Epithelial cell of proximal tubule (primary cell): ENCODE data around the gene TSR2. TPM values are rescaled to one million over a fixed set of nuclear protein-coding genes. Genes with fewer than 3 reads are reported as not detected.
A peak's percentile ranks its signal among the peaks of the same experiment; 100 is the strongest.

Source experiments
- DNase-seq: peaks from one replicate; pipeline ENCODE4 v3.0.0-alpha.2; 2011; ENCODE audit warnings: low read depth
- H3K4me3 ChIP-seq: 2 replicates; pipeline ENCODE4 v1.5.1; 2011; ENCODE audit warnings: low read depth, mild to moderate bottlenecking, low read length
- total RNA-seq: library from RNA; depleted of rRNA; stranded (reverse); fragments of >200 nt; gene quantifications from 2 replicates; pipeline ENCODE4 v1.2.3, GENCODE V29; 2015
- TF ChIP-seq, protein P1 (sequence below): conservative IDR thresholded peaks from 2 replicates; pipeline ENCODE4 v1.5.1; 2012; ENCODE audit warnings: low read depth, mild to moderate bottlenecking, low read length

Gene TSR2, protein sequence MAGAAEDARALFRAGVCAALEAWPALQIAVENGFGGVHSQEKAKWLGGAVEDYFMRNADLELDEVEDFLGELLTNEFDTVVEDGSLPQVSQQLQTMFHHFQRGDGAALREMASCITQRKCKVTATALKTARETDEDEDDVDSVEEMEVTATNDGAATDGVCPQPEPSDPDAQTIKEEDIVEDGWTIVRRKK
- 13.2 and 14.3 TPM in 2 replicates for total RNA-seq

DNA sequence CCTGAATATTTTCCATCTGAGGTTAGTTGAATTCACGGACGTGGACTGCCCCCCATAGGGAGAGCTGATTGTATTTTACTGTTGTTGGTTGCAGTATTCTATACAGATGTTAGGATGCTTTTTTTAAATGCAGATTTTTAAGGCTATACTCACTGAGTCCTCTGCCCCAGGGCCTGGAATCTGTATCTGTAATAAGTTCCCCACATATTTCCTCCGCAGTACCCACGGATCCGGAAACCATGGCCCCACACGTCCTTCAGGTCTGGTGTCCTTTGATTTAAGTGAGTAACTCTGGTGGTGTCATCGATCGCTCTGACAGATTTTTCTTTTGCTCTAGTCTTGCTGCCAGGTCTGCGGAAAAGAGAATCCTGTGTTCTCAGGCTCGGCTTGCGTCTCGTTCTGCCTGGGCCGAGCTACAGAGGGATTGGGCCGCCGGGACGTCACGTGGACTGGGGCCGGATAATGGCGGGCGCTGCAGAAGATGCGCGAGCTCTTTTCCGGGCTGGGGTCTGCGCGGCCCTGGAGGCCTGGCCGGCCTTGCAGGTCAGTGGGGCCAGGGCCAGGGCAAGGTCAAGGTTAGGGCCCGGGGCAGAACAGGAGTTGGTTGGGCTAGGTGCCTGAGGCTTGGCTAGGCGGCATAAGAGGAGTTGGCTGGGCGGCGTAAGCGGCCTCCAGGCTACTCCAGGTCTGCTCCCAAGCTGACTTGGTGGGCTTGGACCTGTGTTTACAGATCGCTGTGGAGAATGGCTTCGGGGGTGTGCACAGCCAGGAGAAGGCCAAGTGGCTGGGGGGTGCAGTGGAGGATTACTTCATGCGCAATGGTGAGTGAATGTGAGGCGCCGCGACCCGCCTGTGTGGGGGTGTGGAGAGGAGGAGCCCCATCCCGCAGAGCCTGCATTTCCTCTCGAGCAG lies at the start of gene TSR2:
Gene TSR2, plus strand, starts transcription at position 445 of the 912 bp plus-strand sequence. Its CDS starts 18 bp downstream, at position 463.
- peak within 1 kb of the TSS; percentile 70 for H3K4me3 ChIP-seq
- TF ChIP-seq, protein P1, sequence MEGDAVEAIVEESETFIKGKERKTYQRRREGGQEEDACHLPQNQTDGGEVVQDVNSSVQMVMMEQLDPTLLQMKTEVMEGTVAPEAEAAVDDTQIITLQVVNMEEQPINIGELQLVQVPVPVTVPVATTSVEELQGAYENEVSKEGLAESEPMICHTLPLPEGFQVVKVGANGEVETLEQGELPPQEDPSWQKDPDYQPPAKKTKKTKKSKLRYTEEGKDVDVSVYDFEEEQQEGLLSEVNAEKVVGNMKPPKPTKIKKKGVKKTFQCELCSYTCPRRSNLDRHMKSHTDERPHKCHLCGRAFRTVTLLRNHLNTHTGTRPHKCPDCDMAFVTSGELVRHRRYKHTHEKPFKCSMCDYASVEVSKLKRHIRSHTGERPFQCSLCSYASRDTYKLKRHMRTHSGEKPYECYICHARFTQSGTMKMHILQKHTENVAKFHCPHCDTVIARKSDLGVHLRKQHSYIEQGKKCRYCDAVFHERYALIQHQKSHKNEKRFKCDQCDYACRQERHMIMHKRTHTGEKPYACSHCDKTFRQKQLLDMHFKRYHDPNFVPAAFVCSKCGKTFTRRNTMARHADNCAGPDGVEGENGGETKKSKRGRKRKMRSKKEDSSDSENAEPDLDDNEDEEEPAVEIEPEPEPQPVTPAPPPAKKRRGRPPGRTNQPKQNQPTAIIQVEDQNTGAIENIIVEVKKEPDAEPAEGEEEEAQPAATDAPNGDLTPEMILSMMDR = peak; percentile 27
- peak; percentile 25 for DNase-seq

DNA sequence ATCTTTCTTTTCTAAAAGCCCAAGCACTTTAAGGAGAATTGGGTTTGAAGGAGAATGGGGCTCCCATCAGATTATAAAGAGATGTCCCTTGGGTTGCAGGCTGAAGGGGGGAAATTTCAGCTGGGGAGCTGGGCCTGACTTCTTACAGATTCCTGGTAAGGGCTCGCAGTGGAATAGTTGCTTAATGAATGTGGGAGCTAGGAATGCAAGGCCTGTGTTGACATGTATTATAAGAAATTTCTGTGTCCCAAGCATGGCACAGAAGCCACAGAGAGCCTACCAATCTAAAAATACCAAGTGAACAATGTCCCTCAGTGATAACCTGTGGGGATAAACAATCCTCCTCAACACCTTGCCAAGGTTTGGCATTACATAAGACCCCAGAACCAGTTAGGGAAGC lies 43.1 kb upstream of the TSR2 start:
- TF ChIP-seq, protein P1 = no peak
- DNase-seq = no peak
- no peak overlapping the region for H3K4me3 ChIP-seq

DNA sequence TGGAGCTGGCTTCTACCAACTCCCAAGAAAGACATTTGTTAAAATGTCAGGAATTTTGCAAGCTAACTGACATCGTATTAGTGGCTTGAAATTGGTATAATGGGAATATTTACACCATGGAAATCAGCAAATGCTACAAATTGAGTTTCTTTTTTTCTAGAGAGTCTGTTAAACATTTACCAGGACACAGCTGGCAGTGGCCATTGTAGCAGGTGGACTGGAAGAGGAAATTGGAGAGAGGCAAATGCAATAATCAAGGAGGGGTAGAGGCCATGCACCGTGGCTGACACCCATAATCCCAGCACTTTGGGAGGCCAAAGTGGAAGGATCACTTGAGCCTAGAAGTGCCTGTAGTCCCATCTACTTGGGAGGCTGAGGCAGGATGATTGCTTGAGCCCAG lies 32.9 kb upstream of the TSR2 start:
- H3K4me3 ChIP-seq = no peak overlapping the region
- TF ChIP-seq, protein P1 = no peak
- no peak for DNase-seq

DNA sequence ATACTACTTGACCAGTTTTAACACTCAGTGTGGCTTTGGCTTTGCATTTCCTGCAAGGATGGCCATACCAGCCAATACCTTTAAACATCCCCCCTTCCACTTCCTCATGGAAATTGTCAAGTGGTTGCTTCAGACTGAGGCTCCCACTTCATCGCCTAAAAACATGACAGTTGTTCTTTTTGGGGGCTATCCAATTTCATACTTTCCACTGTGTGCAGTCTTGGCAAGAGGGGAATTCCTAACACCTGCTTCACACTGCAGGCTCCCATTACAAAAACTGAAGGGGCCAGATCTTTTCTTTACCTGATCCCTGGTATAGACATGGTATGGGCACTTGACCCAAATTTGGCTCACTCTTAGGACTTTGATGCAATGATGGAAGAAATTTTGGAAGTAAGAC lies 28.5 kb upstream of the TSR2 start:
- DNase-seq = no peak
- TF ChIP-seq, protein P1 = no peak
- H3K4me3 ChIP-seq = no peak overlapping the region

DNA sequence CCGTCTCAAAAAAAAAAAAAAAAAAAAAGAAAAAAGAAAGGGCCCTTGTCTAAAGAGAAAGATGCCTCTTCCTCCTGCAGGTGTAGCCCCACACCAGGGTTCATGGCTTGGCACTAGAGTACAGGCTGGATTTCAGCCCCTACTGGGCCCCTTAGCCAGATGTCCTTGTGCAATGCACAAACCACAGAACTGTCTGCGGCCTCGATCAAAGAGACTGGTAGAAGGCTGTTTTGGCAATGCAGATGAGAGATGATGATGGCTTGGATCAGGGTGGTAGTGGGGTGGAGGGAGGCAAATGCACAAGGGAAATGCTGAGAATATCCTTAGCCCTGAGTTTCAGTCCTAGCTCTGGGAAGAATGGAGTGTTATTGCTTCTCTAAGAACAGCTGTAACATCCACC lies 26.5 kb upstream of the TSR2 start:
- DNase-seq = no peak
- no peak overlapping the region for H3K4me3 ChIP-seq
- TF ChIP-seq, protein P1 = no peak

DNA sequence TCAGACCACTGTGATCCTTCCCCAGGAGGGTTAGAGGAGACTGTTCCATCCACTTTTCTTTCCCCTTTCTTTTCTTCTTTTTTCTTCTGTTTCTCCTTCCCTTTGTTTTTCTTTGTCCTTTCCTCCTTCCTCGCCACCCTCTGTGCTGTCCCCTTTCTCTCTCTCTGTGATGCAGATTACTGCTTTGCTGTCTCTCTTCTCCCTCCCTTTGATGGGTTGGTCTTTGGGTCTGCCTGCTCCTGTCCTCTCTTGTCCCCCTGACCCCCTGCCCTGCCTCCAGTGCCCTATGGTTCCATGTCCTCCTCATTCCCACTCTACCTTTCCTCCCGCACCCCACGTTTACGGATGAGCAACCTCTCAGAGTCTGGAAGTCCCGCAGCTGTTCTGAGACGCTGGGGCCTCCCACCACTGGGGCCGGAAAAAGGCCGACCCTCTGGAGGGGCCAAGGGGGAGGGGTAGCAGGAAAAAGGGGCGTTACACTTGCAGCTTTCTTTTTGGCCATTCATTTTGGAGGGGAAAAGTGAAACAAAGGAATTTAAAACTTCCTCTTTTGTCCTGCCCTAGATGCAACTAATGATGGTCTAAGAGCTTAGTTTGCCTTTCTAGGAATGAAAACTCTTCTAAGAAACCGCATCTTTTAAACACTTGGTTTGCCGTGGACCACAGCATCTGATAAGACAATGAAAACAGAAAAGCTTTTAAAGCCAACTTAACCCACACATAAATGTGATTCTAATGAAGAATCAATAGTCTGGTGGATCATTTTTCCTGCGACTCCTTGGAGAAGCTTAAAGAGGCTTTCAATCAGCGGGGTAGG lies 24.5 kb upstream of the TSR2 start:
- DNase-seq = no peak

More for the DNA sequence above, 24.5 kb upstream of the TSR2 start:
- no peak overlapping the region for H3K4me3 ChIP-seq
- TF ChIP-seq, protein P1 = no peak
